DOHH2 (cell line): ENCODE data around the gene SAFB.
A peak's percentile ranks its signal among the peaks of the same experiment; 100 is the strongest.

Experiments used
- H3F3A ChIP-seq: fragments of 200-600 bp; sonication (generic), shearing (Covaris generic); 2 replicates; pipeline ENCODE4 v1.6.0; 2016; ENCODE audit warnings: antibody characterized with exemption, mild to moderate bottlenecking; ENCODE audit not compliant: control insufficient read depth, insufficient read depth
- H3K27ac ChIP-seq: fragments of 200-600 bp; sonication (generic); 2 replicates; pipeline ENCODE4 v1.5.1; 2014; ENCODE audit warnings: low read depth, mild to moderate bottlenecking, low read length, moderate library complexity
- H3K27me3 ChIP-seq: fragments of 200-600 bp; sonication (generic); 2 replicates; pipeline ENCODE4 v1.6.1; 2014; ENCODE audit warnings: mild to moderate bottlenecking, low read length, mixed read lengths; ENCODE audit not compliant: control insufficient read depth
- H3K36me3 ChIP-seq: fragments of 200-600 bp; sonication (generic); 2 replicates; pipeline ENCODE4 v1.6.1; 2014; ENCODE audit warnings: mild to moderate bottlenecking, low read length, moderate library complexity, mixed read lengths; ENCODE audit not compliant: control insufficient read depth
- H3K4me1 ChIP-seq: fragments of 200-600 bp; sonication (generic); 2 replicates; pipeline ENCODE4 v1.6.1; 2014; ENCODE audit warnings: mild to moderate bottlenecking, low read length, mixed read lengths; ENCODE audit not compliant: control insufficient read depth
- H3K4me2 ChIP-seq: fragments of 200-600 bp; sonication (generic); 2 replicates; pipeline ENCODE4 v1.6.0; 2014; ENCODE audit warnings: mild to moderate bottlenecking, low read length, moderate library complexity
- H3K4me3 ChIP-seq: fragments of 200-600 bp; sonication (generic); 2 replicates; pipeline ENCODE4 v1.5.1; 2014; ENCODE audit warnings: mild to moderate bottlenecking, low read length, mixed read lengths
- H3K79me2 ChIP-seq: fragments of 200-600 bp; sonication (generic); 2 replicates; pipeline ENCODE4 v1.6.1; 2014; ENCODE audit warnings: mild to moderate bottlenecking, low read length, mixed read lengths; ENCODE audit not compliant: control insufficient read depth
- H3K9me2 ChIP-seq: fragments of 200-600 bp; sonication (generic); replicated peaks from 2 replicates; pipeline ENCODE4 v1.6.1; 2014; ENCODE audit warnings: mild to moderate bottlenecking, low read length, mixed read lengths; ENCODE audit not compliant: control insufficient read depth
- H3K9me3 ChIP-seq: fragments of 200-600 bp; sonication (generic); 2 replicates; pipeline ENCODE4 v1.6.1; 2014; ENCODE audit warnings: antibody characterized with exemption, low read length, mixed read lengths; ENCODE audit not compliant: control insufficient read depth, insufficient read depth
- H4K20me1 ChIP-seq: fragments of 200-600 bp; sonication (generic); 2 replicates; pipeline ENCODE4 v1.6.0; 2014; ENCODE audit warnings: low read depth, mild to moderate bottlenecking, antibody characterized with exemption, low read length, moderate library complexity; ENCODE audit not compliant: control insufficient read depth, insufficient read depth
- EZH2phosphoT487 ChIP-seq: fragments of 200-600 bp; sonication (generic); IDR thresholded peaks from 2 replicates; pipeline ENCODE4 v1.6.1; 2017; ENCODE audit warnings: borderline replicate concordance, mild to moderate bottlenecking, antibody characterized with exemption, low read length, moderate library complexity, mixed read lengths
- TF ChIP-seq, protein P1 (sequence below): fragments of 200-600 bp; sonication (generic); IDR thresholded peaks from one replicate; pipeline ENCODE4 v1.5.1; 2014; ENCODE audit warnings: antibody characterized with exemption, mild to moderate bottlenecking, low read depth, low read length; ENCODE audit not compliant: poor library complexity, severe bottlenecking

SAFB gene

DNA sequence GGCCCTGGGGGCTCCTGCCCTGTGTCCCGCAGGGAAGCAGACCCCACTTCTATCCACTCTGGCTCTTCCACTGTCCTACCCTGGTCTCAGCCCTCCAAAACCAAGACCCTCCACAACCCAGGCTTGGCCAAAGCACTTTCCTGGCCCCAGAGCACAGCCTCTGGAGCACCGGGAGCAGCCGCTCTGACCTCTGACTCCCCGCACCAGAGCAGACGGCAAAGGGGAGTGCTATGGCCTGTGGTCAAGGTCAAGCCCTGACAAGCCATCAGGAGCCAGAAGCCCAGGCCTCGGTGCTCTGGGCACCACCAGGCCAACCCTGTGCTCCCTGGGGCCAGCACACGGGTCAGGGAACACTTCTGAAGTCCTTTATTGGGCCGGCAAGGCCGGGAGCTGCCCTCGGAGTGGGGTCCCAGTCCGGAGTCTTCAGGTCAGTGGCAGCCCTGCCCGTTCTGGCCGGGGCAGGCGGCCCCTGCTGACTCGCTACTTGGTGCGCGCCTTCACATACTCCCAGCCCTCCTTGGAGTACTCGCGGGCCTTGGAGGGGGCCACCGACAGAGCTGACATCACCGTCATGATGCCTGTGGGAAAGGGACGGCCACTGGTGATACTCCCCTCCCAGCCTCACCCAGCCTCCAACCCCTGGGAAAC, 55.3 kb downstream of the SAFB start:
- H3K27me3 ChIP-seq: 0 out of 2 replicates have a peak, but pooled peaks cover 2% of the 10 kb centered on the region
- H3K79me2 ChIP-seq: peaks cover 11% of the 10 kb centered on the region
- no peaks in the 10 kb centered on the region for H4K20me1 ChIP-seq
- TF ChIP-seq EZH2phosphoT487: no peak
- TF ChIP-seq, protein P1, sequence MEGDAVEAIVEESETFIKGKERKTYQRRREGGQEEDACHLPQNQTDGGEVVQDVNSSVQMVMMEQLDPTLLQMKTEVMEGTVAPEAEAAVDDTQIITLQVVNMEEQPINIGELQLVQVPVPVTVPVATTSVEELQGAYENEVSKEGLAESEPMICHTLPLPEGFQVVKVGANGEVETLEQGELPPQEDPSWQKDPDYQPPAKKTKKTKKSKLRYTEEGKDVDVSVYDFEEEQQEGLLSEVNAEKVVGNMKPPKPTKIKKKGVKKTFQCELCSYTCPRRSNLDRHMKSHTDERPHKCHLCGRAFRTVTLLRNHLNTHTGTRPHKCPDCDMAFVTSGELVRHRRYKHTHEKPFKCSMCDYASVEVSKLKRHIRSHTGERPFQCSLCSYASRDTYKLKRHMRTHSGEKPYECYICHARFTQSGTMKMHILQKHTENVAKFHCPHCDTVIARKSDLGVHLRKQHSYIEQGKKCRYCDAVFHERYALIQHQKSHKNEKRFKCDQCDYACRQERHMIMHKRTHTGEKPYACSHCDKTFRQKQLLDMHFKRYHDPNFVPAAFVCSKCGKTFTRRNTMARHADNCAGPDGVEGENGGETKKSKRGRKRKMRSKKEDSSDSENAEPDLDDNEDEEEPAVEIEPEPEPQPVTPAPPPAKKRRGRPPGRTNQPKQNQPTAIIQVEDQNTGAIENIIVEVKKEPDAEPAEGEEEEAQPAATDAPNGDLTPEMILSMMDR: no peak
- H3K36me3 ChIP-seq: peaks cover 2% of the 10 kb centered on the region
- H3K9me3 ChIP-seq: no peaks in the 10 kb centered on the region
- H3K4me1 ChIP-seq: peaks cover 13% of the 10 kb centered on the region
- no peak overlapping the region for H3K4me2 ChIP-seq
- H3K27ac ChIP-seq: no peak overlapping the region
- no peaks in the 10 kb centered on the region for H3K9me2 ChIP-seq
- no peaks in the 10 kb centered on the region for H3F3A ChIP-seq
- H3K4me3 ChIP-seq: no peak overlapping the region

- no peaks in the 10 kb centered on the region for H3K9me3 ChIP-seq
- peak overlapping the region; percentile 98 for H3K4me2 ChIP-seq
- H3K27me3 ChIP-seq: 0 out of 2 replicates have a peak, but pooled peaks cover 2% of the 10 kb centered on the region
- peaks cover 11% of the 10 kb centered on the region for H3K79me2 ChIP-seq
- no peak for TF ChIP-seq EZH2phosphoT487
- TF ChIP-seq, protein P1: no peak
- peaks cover 2% of the 10 kb centered on the region for H3K36me3 ChIP-seq
- H3F3A ChIP-seq: no peaks in the 10 kb centered on the region
- H4K20me1 ChIP-seq: no peaks in the 10 kb centered on the region
- peaks cover 13% of the 10 kb centered on the region for H3K4me1 ChIP-seq
- peak overlapping the region; percentile 51; the same call in 1 of the 2 replicates for H3K27ac ChIP-seq
- H3K4me3 ChIP-seq: peak overlapping the region; percentile 97
- H3K9me2 ChIP-seq: no peaks in the 10 kb centered on the region
These were observed 56.6 kb downstream of the SAFB start for GRCh38 chr19:5679289-5680083.

GRCh38 chr19:5680084-5680436, 57.2 kb downstream of the SAFB start:
- Histone ChIP-seq H3K4me3 (peak overlapping the region; percentile 97), H3K79me2 (peaks cover 11% of the 10 kb centered on the region), H3K9me2 (no peaks in the 10 kb centered on the region), H4K20me1 (no peaks in the 10 kb centered on the region), H3K27ac (peak overlapping the region; percentile 51), H3K27me3 (0 out of 2 replicates have a peak, but pooled peaks cover 2% of the 10 kb centered on the region), H3K4me1 (peaks cover 13% of the 10 kb centered on the region), H3K36me3 (peaks cover 2% of the 10 kb centered on the region), H3K9me3 (no peaks in the 10 kb centered on the region), H3K4me2 (peak overlapping the region; percentile 98), H3F3A (no peaks in the 10 kb centered on the region)
- no peak for TF ChIP-seq EZH2phosphoT487
- TF ChIP-seq, protein P1: no peak
